ENCODE results near the gene DENND6A.
"Not testable (repeated sequence)": the region's sequence is repeated elsewhere in the genome, so short reads cannot be mapped to it uniquely, and the experiment has no call there.

DENND6A gene

DNA sequence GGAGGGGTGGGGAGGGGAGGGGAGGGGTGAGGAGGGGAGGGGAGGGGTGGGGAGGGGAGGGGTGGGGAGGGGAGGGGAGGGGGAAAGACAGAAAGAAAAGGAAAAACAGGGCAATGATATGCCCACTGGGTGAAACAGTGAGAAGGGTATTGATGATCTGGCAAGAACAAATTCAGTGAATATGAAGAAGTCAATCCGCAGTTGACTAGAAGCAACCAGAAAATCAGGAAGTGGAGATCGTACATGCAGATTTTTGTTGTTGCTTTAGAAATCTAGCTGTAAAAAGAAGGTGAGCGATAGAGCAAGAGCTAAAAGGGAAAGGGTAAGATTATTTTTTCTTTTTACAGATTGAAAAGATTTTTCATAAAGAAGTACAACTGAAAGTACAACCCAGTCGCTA lies 48.1 kb downstream of the DENND6A start:
- in situ Hi-C loops (cut with MboI; ENCODE audit: low sequenced_read_pairs) = no loop called here

DNA sequence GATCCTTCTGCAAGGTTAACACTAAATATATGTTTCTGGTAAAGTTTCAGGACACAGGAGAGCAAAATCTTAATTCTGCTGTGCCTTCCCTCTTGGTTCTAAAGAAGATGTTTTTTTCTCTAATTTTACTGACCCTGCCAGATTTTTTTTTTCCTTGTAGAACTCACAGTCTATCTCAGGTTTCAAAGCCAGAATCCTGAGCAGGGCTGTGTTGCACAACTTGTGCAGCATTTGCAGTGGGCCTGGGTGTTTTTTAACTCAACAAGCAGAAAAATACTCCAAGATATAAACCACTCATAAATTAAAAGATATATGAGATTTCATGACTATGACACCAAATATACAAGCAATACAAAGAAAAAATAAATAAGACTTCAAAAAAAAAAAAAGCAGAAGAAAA lies 55.5 kb downstream of the DENND6A start:
- in situ Hi-C loops (cut with MboI; ENCODE audit: low sequenced_read_pairs) = no loop called here

DNA sequence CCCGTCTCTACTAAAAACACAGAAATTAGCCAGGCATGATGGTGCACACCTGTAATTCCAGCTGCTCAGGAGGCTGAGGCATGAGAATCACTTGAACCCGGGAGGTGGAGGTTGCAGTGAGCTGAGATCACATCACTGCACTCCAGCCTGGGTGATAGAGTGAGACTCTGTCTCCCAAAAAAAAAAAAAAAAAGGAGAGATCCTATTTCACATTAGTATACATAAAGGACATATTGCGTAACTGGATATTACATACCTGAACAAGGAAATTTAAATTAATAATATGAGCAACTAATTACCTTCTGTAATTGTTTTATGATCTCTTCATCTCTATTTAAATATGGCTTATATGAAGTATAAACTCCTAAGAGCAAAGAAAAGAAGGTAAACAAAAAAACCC lies 58.6 kb downstream of the DENND6A start:
- in situ Hi-C loops (cut with MboI; ENCODE audit: low sequenced_read_pairs) = not testable (repeated sequence)

DNA sequence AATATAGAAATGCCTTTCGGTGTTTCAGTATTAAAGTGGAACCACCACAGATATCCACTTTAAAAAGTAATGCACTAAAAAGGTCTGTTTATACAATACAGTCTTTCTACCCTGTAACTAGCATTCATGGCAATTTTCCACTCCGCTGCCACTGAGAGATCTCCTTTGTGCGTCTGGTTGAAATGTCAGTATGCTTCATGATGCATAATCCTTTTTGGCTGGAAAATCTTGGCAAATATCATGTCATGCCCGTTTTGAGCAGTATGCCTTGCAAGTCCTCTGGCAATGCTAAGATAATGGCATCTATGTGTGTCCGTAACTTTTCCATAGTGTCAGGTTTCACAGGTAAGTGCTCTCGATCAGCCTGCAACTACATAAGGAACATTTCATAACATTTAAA lies 64.9 kb downstream of the DENND6A start:
- in situ Hi-C loops (cut with MboI; ENCODE audit: low sequenced_read_pairs) = no loop called here

DNA sequence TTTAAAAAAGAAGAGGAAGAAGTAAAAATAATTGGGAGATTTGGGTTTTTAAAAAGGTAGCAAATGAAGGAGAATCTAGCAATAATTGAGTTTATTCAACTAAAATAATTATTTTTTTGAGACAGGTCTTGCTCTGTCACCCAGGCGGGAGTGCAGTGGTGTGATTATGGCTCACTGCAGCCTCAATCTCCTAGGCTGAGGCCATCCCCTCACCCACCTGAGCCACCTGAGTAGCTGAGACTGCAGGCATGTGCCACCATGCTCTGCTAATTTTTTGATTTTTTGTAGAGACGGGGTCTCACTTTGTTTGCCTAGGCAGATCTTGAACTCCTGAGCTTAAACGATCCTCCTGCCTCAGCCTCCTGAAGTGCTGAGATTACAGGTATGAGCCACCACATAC lies 68.1 kb downstream of the DENND6A start:
- in situ Hi-C loops (cut with MboI; ENCODE audit: low sequenced_read_pairs) = no loop called here

DNA sequence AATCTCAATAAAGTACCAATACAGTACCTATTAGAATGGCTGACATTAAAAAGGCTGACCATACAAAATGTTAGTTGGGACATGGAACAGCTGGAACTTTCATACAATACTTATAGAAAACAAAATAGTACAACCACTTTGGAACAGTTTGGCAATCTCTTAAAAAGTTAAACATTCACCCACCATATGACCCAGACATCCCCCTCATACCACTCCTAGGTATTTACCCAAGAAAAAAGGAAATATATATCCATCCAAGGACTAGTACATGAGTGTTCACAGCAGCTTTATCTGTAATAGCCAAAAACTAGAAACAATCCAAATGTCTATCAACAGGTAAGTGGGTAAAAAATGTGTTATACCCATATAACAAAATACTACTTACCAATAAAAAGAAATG lies 70.5 kb downstream of the DENND6A start:
- in situ Hi-C loops (cut with MboI; ENCODE audit: low sequenced_read_pairs) = no loop called here

DNA sequence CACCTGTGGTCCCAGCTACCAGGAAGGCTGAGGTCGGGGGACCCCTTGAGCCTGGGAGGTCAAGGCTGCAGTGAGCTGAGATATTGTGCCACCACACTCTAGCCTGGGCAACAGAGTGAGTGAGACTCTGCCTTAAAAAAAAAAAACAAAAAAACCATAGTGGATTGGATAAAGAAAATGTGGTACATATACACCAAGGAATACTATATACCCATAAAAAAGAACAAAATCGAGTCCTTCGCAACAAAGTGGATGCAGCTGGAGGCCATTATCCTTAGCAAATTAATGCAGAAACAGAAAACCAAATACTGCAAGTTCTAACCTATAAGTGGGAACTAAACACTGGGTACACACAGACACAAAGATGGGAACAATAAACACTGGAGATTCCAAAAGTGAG lies 75.1 kb downstream of the DENND6A start:
- in situ Hi-C loops (cut with MboI; ENCODE audit: low sequenced_read_pairs) = no loop called here

DNA sequence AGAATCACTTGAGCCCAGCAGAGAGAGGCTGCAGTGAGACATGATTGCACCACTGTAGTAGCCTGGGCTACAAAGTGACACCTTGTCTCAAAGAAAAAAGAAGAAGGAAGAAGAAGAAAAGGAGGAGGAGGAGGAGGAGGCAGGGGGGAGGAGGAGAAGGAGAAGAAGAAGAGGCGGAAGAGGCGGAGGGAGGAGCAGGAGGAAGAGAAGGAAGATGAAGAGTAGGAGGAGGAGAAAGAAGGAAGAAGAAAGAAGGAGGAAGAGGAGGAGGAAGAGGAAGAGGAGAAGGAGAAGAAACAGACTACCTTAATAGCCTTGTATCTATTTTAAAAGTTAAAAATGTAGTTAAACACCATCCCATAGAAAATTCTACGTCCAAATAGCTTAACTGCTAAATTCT lies 76.6 kb downstream of the DENND6A start:
- in situ Hi-C loops (cut with MboI; ENCODE audit: low sequenced_read_pairs) = no loop called here

DNA sequence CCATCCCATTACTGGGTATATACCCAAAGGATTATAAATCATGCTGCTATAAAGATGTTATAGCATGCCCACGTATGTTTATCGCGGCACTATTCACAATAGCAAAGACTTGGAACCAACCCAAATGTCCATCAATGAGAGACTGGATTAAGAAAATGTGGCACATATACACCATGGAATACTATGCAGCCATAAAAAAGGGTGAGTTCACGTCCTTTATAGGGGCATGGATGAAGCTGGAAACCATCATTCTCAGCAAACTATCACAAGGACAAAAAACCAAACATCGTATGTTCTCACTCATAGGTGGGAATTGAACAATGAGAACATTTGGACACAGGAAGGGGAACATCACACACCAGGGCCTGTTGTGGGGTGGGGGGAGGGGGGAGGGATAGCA lies 81.0 kb downstream of the DENND6A start:
- in situ Hi-C loops (cut with MboI; ENCODE audit: low sequenced_read_pairs) = not testable (repeated sequence)

DNA sequence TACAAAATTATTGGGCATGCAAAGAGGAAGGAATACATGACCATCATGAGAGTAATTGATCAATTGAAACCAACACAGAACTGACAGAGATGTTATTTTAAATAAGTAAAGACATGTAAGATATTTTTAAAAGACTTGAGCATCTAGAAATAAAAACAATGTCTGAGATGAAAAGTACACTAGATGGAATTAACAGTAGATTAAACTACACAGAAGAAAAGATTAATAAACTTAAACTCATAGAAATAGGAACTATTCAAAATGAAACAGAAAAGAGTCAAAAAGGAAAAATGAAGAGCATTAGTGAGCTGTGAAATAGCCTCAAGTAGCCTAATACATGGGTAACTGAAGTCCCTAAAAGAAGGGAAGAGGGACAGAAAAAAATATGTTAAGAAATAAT lies 87.2 kb downstream of the DENND6A start:
- in situ Hi-C loops (cut with MboI; ENCODE audit: low sequenced_read_pairs) = no loop called here

DNA sequence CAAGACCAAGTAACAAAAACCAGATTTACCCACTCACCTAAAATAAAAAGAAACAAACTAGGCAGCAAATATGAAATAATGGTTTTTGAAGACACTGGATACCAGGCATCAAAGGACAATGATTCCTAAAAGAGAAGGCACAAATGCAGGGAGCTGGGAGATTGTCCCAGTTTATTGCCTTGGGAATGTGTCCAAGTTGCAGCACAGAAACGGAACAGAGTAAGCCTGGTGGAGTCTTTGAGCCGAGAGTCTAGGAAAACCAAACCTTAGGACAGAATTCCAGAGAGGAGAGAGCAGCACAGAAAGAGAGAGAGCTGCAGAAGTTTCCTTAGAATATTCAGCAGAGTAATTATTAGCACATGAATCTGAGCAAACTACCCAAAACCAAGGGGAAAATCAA lies 87.9 kb downstream of the DENND6A start:
- in situ Hi-C loops (cut with MboI; ENCODE audit: low sequenced_read_pairs) = no loop called here

DNA sequence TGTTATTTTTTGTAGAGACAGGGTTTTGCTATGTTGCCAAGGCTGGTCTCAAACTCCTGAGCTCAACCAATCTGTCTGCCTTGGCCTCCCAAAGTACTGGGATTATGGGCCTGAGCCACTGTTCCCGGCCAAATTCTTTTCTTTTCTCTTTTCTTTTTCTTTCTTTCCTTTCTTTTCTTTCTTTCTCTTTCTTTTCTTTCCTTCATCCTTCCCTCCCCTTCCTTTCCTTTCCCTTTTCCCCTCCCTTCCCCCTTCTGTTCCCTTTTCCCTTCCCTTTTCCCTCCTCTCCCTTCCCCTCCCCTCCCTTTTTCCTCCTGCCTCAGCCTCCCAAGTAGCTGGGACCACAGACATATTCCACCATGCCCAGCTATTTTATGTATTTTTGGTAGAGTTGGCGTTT lies 92.7 kb downstream of the DENND6A start:
- in situ Hi-C loops (cut with MboI; ENCODE audit: low sequenced_read_pairs) = no loop called here

DNA sequence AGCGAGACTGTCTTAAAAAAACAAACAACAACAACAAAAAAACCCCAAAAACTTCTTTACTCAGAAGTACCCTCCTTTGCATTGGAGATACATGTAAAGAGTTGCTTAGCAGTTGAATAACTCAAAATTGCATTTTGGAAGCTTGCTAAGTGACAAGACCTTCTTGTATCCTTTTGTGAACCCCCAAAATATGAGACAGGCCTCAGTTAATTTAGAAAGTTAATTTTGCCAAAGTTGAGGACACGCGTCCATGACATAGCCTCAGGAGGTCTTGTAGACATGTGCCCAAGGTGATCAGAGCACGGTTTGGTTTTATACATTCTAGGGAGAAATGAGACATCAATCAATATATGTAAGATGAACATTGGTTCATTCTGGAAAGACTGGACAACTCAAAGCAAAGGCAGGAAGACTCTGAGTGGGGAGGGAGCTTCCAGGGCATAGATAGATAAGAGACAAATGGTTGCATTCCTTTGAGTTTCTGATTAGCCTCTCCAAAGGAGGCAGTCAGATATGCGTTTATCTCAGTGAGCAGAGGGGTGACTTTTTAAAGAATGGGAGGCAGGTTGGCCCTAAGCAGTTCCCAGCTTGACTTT lies 94.0 kb downstream of the DENND6A start:
- in situ Hi-C loops (cut with MboI; ENCODE audit: low sequenced_read_pairs) = no loop called here

DNA sequence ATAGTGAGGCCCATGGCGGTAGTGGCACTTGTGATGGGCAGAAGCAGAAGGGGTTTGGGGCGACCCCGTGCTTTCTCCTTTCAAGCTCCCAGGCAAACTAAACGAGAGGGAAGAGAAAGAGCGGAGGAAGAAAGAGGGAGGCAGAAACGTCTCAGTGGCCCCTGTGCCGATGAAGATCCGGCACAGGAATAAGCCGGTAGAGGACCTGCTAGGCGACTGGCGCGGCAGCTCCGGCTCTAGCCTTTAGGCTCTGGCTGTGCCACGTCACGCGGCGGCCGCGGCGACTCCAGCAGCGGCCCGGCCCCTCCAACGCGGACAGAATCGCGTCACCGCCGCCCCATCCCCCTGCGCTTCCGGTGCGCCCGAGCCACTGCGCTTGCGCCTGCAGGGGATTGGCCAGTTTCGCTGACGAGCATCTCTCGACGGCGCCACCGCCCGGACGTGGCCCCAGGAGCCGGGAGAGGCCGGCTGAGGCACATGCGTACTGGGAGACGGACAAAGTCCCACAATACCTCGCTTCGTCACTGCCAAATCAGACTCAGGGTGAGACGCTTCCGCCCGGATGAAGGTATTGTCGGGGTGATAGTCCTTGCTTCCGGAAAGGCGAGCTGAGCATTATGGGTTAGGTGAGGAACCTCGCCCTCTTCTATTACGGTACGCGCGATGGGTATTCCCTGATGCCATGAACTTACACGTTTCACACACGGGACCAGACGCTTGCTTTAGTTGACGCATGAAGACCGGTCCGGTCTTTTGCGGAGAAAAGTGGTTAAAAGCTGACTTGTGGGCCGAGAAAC lies 95.6 kb downstream of the DENND6A start, which contains the start of gene ARF4:
Gene ARF4 (minus strand): TSS at position 218 of the 797 bp plus-strand sequence. CDS start 204 bp downstream, at position 14.
- in situ Hi-C loops (cut with MboI; ENCODE audit: low sequenced_read_pairs) = no loop called here

DNA sequence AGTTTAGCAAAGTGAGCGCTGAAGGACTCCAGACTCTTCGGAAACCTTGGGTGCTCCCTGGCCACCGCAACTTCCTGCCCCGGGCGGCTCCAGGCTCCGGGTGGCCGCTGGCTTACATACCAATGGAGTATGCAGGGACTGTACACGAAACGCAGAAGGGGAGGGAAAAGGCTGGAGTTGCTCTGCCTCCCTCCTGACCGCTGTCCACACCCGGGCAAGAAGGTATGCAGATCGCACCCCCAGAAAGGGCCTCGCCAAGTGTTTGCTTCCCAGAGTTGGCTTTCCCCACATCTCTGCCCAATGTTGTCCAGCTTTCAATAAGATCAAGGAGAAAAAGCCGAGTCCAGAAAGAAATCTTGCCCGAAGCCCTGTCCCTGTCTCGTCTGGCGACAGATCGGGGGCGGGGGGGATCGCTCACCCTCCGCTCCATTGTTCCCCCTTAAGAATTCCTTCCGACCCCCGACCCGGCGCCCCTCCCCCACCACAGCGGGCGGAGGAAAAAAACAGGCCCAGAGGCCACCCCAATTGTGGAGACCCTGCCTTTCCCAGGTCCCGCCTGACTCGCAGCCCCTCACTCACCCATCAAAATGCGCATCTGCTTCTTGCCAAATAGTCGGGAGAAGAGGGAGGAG lies 96.3 kb downstream of the DENND6A start:
- in situ Hi-C loops (cut with MboI; ENCODE audit: low sequenced_read_pairs) = no loop called here

DNA sequence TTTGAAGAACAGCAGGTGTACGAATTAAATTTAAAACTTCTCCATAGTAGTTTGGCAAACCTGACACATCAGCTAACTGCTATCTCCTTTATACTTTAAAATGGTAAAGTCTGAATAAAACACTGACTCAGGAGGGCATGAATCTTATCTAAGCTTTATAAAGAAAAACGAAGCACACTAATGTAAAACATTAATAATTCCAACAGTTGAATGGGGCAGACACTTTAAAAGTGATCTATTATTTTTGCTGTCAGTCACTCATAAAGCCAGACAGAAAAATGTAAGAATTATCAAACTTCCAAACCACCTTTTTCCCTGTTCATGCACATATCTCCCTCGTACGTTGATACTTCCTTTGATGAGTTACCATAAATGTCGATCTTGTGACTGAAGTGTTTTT lies 98.3 kb downstream of the DENND6A start:
- in situ Hi-C loops (cut with MboI; ENCODE audit: low sequenced_read_pairs) = no loop called here

DNA sequence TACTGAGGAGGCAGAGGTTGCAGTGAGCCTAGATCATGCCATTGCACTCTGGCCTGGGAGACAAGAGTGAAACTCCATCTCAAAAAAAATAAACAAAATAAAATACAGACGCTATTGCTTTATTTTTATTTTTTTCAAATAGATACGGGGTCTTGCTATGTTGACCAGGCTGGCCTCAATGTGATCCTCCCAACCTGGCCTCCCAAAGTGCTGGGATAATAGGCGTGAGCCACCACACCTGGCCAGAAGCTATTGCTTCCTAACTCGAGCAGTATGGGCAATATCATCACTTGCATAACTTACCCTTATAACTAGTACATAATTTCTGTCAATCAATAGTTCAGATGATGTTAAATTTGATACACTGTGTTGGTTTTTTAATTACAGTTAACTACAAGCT lies 98.7 kb downstream of the DENND6A start:
- in situ Hi-C loops (cut with MboI; ENCODE audit: low sequenced_read_pairs) = no loop called here

DNA sequence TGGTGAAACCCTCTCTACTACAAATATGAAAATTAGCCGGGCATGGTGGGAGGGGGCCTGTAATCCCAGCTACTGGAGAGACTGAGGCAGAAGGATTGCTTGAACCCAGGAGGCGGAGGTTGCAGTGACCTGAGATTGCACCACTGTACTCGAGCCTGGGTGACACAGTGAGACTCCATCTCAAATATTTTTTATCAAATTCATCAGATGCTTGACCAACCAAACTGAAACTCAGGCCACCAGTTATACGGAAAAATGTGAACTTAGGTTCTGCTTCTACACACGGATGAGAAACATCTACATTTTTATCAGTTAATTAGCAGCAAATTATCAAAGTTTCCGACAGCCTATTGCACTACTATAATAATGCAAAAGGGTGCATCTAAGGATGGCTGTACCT lies 100.6 kb downstream of the DENND6A start:
- in situ Hi-C loops (cut with MboI; ENCODE audit: low sequenced_read_pairs) = no loop called here

DNA sequence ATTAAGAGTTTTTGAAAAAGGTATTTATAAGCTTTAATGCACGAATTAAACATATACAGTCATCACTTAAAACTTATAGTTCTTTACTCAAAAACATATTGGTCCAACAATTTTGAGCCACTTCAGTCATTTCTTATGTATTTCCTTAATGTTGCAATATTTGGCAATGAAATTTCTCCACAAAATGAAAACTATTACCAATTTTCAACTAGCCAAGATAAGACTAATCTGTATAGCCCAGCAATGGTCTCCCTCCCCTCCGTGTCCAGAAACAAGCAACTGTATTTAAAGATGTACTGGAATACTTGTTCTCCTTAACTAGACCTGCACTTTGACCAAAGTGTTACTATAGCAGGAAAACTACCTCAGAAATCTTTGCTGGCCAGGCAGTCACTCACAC lies 105.0 kb downstream of the DENND6A start:
- in situ Hi-C loops (cut with MboI; ENCODE audit: low sequenced_read_pairs) = no loop called here

DNA sequence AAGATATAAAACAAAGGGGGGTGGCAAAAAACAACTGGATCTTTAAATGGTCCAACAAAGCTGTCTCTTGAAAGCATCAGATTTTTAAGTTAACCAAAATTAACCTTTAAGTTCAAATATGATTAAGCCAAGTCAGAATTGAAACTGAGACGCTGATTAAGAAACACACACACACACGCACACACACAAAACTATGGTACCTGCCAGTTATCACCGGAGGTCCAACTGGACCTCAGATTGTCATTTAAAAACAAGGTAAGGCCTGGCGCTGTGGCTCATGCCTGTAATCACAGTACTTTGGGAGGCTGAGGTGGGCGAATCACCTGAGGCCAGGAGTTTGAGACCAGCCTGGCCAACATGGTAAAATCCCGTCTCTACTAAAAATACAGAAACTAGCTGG lies 106.1 kb downstream of the DENND6A start:
- in situ Hi-C loops (cut with MboI; ENCODE audit: low sequenced_read_pairs) = no loop called here

DNA sequence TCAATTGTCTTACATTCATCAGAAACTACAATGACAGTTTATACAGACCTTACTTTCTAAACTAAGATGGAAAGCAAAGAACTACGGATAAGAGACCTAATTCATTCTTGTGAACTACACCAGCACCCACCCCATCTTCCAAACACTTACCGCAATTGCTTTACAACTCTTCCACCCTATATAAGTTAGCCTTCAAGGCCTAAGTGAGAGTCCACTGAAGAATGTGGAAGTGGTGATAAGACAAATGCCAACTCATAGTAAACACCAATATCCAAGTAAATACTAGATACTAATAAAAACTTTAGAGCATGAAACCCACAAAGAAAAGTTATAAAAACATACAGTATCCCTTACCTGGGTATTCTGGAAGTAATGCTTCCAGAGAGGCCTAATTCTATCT lies 109.3 kb downstream of the DENND6A start:
- in situ Hi-C loops (cut with MboI; ENCODE audit: low sequenced_read_pairs) = no loop called here

DNA sequence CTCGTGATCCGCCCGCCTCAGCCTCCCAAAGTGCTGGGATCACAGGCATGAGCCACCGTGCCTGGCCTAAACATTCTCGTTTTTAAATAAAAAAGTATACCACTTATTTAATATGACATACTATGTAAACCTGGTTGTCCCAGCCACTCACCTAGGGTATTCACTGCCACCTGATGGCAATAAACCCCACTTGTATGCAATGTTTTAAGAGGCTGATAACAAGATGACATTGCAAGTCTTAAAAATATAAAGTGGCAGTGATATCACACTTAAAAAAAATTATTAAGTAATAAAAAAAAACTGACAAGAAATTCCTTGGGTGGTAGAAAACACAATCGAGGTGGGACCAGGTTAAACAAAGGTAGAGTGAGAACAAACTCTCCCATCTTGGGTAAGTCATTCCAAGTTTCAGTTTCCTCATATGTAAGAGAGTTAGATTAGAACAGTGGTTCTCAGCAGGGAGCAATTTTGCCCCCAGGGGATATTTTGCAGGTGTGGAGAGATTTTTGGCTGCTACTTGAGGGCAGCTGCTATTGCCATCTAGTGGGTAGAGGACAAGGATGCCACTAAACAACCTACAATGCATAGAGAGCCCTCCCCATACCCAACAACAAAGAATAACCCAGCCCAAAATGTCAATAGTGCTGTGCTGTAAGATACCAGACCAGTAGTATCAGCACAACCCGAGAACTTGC lies 110.3 kb downstream of the DENND6A start:
- in situ Hi-C loops (cut with MboI; ENCODE audit: low sequenced_read_pairs) = no loop called here
